ENCODE data around the gene RALA. TPM values are rescaled to one million over a fixed set of nuclear protein-coding genes. Genes with fewer than 3 reads are reported as not detected.
"Not testable (repeated sequence)": the region's sequence is repeated elsewhere in the genome, so short reads cannot be mapped to it uniquely, and the experiment has no call there.

RALA gene
- total RNA-seq, 4 donors from 2014 or later: 9.2 to 11.6 (median 10.7) TPM

- Histone ChIP-seq H3K9me3 (no peaks in the 10 kb centered on the region), H3K27me3 (no peaks in the 10 kb centered on the region), H3K36me3 (no peaks in the 10 kb centered on the region), H3K4me3 (no peak overlapping the region), H3K4me1 (peaks cover 18% of the 10 kb centered on the region in 2 donors), H3K27ac (no peak overlapping the region)
- in situ Hi-C loops (cut with MboI; ENCODE audit: low sequenced_read_pairs in 4 of 4): no loop called here
- ATAC-seq (no peak), DNase-seq (no peak)
- TF ChIP-seq, protein P1, sequence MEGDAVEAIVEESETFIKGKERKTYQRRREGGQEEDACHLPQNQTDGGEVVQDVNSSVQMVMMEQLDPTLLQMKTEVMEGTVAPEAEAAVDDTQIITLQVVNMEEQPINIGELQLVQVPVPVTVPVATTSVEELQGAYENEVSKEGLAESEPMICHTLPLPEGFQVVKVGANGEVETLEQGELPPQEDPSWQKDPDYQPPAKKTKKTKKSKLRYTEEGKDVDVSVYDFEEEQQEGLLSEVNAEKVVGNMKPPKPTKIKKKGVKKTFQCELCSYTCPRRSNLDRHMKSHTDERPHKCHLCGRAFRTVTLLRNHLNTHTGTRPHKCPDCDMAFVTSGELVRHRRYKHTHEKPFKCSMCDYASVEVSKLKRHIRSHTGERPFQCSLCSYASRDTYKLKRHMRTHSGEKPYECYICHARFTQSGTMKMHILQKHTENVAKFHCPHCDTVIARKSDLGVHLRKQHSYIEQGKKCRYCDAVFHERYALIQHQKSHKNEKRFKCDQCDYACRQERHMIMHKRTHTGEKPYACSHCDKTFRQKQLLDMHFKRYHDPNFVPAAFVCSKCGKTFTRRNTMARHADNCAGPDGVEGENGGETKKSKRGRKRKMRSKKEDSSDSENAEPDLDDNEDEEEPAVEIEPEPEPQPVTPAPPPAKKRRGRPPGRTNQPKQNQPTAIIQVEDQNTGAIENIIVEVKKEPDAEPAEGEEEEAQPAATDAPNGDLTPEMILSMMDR (IDR thresholded peaks at IDR 0.05 in 4 of 5, conservative IDR thresholded peaks at IDR 0.05 in 1 of 5): no peak
- no peak for TF ChIP-seq POLR2A (IDR thresholded peaks at IDR 0.05)
- intact Hi-C loops (cut with DNase I; ENCODE audit: low total_unique reads): no loop called here
Measured at GRCh38 chr7:39676346-39676745, 53.0 kb downstream of the RALA start.

- H3K27ac ChIP-seq: no peak overlapping the region
- H3K36me3 ChIP-seq: no peaks in the 10 kb centered on the region
- no peaks in the 10 kb centered on the region for H3K9me3 ChIP-seq
- peaks cover 37% of the 10 kb centered on the region in 2 donors for H3K4me1 ChIP-seq
- in situ Hi-C loops (cut with MboI; ENCODE audit: low sequenced_read_pairs in 4 of 4): no loop called here
- no peak for DNase-seq
- no peak for TF ChIP-seq POLR2A (IDR thresholded peaks at IDR 0.05)
- TF ChIP-seq, protein P1 (IDR thresholded peaks at IDR 0.05 in 4 of 5, conservative IDR thresholded peaks at IDR 0.05 in 1 of 5): no peak
- no peak for ATAC-seq
- H3K27me3 ChIP-seq: no peaks in the 10 kb centered on the region
- no peak overlapping the region for H3K4me3 ChIP-seq
- intact Hi-C loops (cut with DNase I; ENCODE audit: low total_unique reads): no loop called here
Measured at GRCh38 chr7:39678930-39679709, 55.7 kb downstream of the RALA start.

- intact Hi-C loops (cut with DNase I; ENCODE audit: low total_unique reads); in situ Hi-C loops (cut with MboI; ENCODE audit: low sequenced_read_pairs in 4 of 4); ATAC-seq: not testable (repeated sequence)
Measured at GRCh38 chr7:39679874-39680273, 56.5 kb downstream of the RALA start.

DNA sequence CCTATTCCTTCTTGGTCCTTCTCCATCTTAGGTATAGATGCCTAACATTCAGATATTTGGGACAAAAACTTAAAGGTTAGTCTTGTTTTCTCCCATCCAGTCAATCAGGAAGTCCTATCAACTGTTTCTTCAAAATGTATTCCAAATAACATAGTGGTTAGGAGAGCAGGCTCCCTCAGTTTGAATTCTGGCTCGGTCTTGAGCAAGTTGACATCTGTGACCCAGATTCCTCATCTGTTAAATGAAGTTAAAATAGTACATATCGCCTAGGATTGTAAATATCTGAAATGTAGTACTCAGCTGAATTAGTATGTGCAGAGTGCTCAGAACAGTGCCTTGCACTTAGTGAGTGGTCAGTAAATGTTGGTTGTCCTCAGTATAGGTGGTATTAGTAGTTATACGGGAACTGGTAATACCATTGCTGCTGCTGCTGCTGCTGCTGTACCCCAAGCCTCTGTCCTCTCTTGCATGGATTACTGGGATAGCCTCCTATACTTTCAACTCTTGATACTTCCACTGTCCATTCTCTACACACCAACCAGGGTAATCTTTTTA lies 58.6 kb downstream of the RALA start:
- Histone ChIP-seq H3K36me3 (no peaks in the 10 kb centered on the region), H3K4me1 (peaks cover 26 to 29% of the 10 kb centered on the region in 2 donors), H3K27ac (no peak overlapping the region), H3K9me3 (no peaks in the 10 kb centered on the region), H3K27me3 (no peaks in the 10 kb centered on the region), H3K4me3 (no peak overlapping the region)
- in situ Hi-C loops (cut with MboI; ENCODE audit: low sequenced_read_pairs in 4 of 4): no loop called here
- ATAC-seq (no peak), DNase-seq (no peak)
- intact Hi-C loops (cut with DNase I; ENCODE audit: low total_unique reads): no loop called here
- TF ChIP-seq, protein P1 (IDR thresholded peaks at IDR 0.05 in 4 of 5, conservative IDR thresholded peaks at IDR 0.05 in 1 of 5): no peak
- no peak for TF ChIP-seq POLR2A (IDR thresholded peaks at IDR 0.05)

More at GRCh38 chr7:39679874-39680273, 56.5 kb downstream of the RALA start:
- H3K36me3 ChIP-seq, DNase-seq, H3K27me3 ChIP-seq, H3K4me3 ChIP-seq, H3K9me3 ChIP-seq, H3K27ac ChIP-seq: not testable (repeated sequence)
- peaks cover 30 to 31% of the 10 kb centered on the region in 2 donors for H3K4me1 ChIP-seq

GRCh38 chr7:39683216-39683845 lies 60.0 kb downstream of the RALA start:
- ATAC-seq (no peak), DNase-seq (no peak)
- H3K4me3 ChIP-seq: no peak overlapping the region
- no peak for TF ChIP-seq POLR2A (IDR thresholded peaks at IDR 0.05)
- TF ChIP-seq, protein P1 (IDR thresholded peaks at IDR 0.05 in 4 of 5, conservative IDR thresholded peaks at IDR 0.05 in 1 of 5): no peak
- intact Hi-C loops (cut with DNase I; ENCODE audit: low total_unique reads) (no loop called here), in situ Hi-C loops (cut with MboI; ENCODE audit: low sequenced_read_pairs in 4 of 4) (no loop called here)
- H3K27ac ChIP-seq: no peak overlapping the region
- no peaks in the 10 kb centered on the region for H3K36me3 ChIP-seq
- H3K9me3 ChIP-seq: no peaks in the 10 kb centered on the region
- peaks cover 26 to 29% of the 10 kb centered on the region in 2 donors for H3K4me1 ChIP-seq
- H3K27me3 ChIP-seq: no peaks in the 10 kb centered on the region
